ENCODE results near the gene LLGL1. TPM values are rescaled to one million over a fixed set of nuclear protein-coding genes. Genes with fewer than 3 reads are reported as not detected.
"Not testable (repeated sequence)": the region's sequence is repeated elsewhere in the genome, so short reads cannot be mapped to it uniquely, and the experiment has no call there.

The LLGL1 gene
- total RNA-seq, 2 donors from 2014 or later, result 14.6 to 16.2 TPM

DNA sequence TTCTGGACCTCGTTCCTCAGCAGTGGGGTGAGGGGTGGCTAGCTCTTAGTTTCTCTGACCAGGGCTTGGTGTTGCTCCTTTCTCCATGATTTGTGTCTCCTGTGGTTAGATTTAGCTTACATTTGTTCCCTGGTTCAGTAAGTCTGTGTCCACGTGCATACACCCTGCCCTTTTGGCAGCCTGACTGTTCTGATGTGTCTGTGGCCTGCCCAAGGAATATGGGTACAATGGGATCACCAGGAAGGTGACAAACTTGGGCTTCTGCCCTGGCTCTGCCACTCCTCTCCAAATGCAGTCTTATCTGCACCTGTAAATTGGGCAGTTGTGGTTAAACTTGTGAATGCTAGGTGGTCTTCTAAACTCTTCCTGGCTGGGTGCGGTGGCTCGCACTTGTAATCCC is 24.3 kb upstream of the LLGL1 start:
- H3K36me3 Mint-ChIP-seq (ENCODE audit: low read depth), result peaks cover 2% of the 10 kb centered on the region
- H3K9me3 ChIP-seq (ENCODE audit: control insufficient read depth, low read length, poor library complexity, severe bottlenecking), result no peaks in the 10 kb centered on the region
- H3K27ac Mint-ChIP-seq, result peak overlapping the region; percentile 89
- H3K27me3 Mint-ChIP-seq, result no peaks in the 10 kb centered on the region
- DNase-seq (no peak), ATAC-seq (no peak)
- H3K4me3 Mint-ChIP-seq, result no peak overlapping the region
- H3K4me1 Mint-ChIP-seq, result peaks cover 33% of the 10 kb centered on the region

- no peaks in the 10 kb centered on the region for H3K36me3 Mint-ChIP-seq (ENCODE audit: low read depth)
- H3K27me3 Mint-ChIP-seq, result no peaks in the 10 kb centered on the region
- H3K27ac Mint-ChIP-seq, result no peak overlapping the region
- H3K4me3 Mint-ChIP-seq, result no peak overlapping the region
- H3K9me3 ChIP-seq (ENCODE audit: control insufficient read depth, low read length, poor library complexity, severe bottlenecking), result no peaks in the 10 kb centered on the region
- DNase-seq (no peak), ATAC-seq (no peak)
- peaks cover 27% of the 10 kb centered on the region for H3K4me1 Mint-ChIP-seq
Measured at GRCh38 chr17:18203308-18203707, 22.1 kb upstream of the LLGL1 start.

DNA sequence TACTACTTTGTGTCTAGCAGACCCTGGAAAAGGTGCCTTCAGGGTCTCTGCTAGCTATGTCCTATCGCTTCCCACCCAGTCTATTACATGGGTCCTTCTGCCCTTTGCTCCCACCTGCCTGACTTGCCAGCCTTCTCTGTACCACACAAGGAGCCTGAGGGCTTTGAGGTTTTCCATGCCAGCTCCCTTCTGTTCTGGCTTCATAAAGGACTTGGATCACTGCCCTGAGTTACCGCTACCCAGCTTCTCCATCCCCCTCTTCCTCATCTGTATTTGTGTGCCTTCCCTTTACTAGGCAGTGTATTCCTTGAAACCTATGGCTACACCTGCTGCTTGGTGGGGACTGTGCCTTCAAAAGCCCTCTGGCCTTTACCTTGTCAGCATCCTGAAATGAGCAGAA is 19.6 kb upstream of the LLGL1 start:
- ATAC-seq (no peak), DNase-seq (no peak)
- H3K27me3 Mint-ChIP-seq, result no peaks in the 10 kb centered on the region
- peaks cover 18% of the 10 kb centered on the region for H3K4me1 Mint-ChIP-seq
- H3K9me3 ChIP-seq (ENCODE audit: control insufficient read depth, low read length, poor library complexity, severe bottlenecking), result no peaks in the 10 kb centered on the region
- no peak overlapping the region for H3K4me3 Mint-ChIP-seq
- H3K27ac Mint-ChIP-seq, result no peak overlapping the region
- peaks cover 6% of the 10 kb centered on the region for H3K36me3 Mint-ChIP-seq (ENCODE audit: low read depth)

GRCh38 chr17:18206962-18207361 is 18.5 kb upstream of the LLGL1 start:
- ATAC-seq (no peak), DNase-seq (no peak)
- H3K4me3 Mint-ChIP-seq, result no peak overlapping the region
- no peaks in the 10 kb centered on the region for H3K27me3 Mint-ChIP-seq
- H3K4me1 Mint-ChIP-seq, result peaks cover 10% of the 10 kb centered on the region
- H3K36me3 Mint-ChIP-seq (ENCODE audit: low read depth), result peaks cover 6% of the 10 kb centered on the region
- no peak overlapping the region for H3K27ac Mint-ChIP-seq
- H3K9me3 ChIP-seq (ENCODE audit: control insufficient read depth, low read length, poor library complexity, severe bottlenecking), result no peaks in the 10 kb centered on the region

- Mint-ChIP-seq H3K36me3 (ENCODE audit: low read depth) (peaks cover 6% of the 10 kb centered on the region), H3K4me1 (peaks cover 10% of the 10 kb centered on the region), H3K27me3 (no peaks in the 10 kb centered on the region), H3K27ac (no peak overlapping the region), H3K4me3 (no peak overlapping the region)
- ATAC-seq, result no peak
- no peaks in the 10 kb centered on the region for H3K9me3 ChIP-seq (ENCODE audit: control insufficient read depth, low read length, poor library complexity, severe bottlenecking)
- no peak for DNase-seq
Measured at GRCh38 chr17:18208092-18208491, 17.3 kb upstream of the LLGL1 start.

DNA sequence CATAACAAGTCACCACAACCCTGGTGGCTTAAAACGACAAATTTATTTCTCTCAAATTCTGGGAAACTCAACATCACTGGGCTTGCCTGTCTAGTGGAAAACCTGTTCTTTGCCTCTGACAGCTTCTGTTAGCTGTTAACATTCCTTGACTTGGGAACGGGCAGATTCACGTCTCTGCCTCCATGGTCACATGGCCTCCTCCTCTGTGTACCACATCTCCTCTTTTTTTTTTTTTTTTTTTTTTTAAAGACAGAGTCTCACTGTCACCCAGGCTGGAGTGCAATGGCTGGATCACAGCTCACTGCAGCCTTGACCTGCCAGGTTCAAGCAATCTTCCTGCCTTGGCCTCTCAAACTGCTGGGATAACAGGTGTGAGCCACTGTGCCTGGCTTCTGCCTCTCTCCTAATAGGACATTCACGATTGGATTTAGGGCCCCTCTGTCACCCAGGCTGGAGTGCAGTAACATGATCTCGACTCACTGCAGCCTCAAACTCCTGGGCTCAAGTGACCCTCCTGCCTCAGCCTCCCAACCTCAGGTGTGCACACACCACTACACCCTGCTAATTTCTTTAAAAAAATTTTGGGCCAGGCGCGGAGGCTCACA is 11.7 kb upstream of the LLGL1 start:
- H3K36me3 Mint-ChIP-seq (ENCODE audit: low read depth), result peaks cover 6% of the 10 kb centered on the region
- ATAC-seq (no peak), DNase-seq (no peak)
- no peaks in the 10 kb centered on the region for H3K27me3 Mint-ChIP-seq
- no peaks in the 10 kb centered on the region for H3K9me3 ChIP-seq (ENCODE audit: control insufficient read depth, low read length, poor library complexity, severe bottlenecking)
- H3K4me1 Mint-ChIP-seq, result peaks cover 8% of the 10 kb centered on the region
- no peak overlapping the region for H3K4me3 Mint-ChIP-seq
- no peak overlapping the region for H3K27ac Mint-ChIP-seq

DNA sequence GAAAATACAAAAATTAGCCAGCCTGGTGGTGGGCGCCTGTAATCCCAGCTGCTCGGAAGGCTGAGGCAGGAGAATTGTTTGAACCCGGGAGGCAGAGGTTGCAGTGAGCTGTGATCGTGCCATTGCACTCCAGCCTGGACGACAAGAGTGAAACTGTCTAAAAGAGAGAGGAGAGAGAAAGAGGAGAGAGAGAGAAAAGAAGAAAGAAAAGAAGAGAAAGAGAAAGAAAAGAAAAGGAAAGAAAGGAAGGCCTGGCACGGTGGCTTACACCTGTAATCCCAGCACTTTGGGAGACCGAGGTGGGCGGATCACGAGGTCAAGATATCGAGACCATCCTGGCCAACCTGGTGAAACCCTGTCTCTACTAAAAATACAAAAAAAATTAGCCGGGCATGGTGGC is 8.5 kb upstream of the LLGL1 start:
- not testable (repeated sequence) for H3K27me3 Mint-ChIP-seq; ATAC-seq; DNase-seq; H3K9me3 ChIP-seq (ENCODE audit: control insufficient read depth, low read length, poor library complexity, severe bottlenecking); H3K4me1 Mint-ChIP-seq; H3K36me3 Mint-ChIP-seq (ENCODE audit: low read depth)
- Mint-ChIP-seq H3K27ac (peak overlapping the region; percentile 37), H3K4me3 (peak overlapping the region; percentile 15)

DNA sequence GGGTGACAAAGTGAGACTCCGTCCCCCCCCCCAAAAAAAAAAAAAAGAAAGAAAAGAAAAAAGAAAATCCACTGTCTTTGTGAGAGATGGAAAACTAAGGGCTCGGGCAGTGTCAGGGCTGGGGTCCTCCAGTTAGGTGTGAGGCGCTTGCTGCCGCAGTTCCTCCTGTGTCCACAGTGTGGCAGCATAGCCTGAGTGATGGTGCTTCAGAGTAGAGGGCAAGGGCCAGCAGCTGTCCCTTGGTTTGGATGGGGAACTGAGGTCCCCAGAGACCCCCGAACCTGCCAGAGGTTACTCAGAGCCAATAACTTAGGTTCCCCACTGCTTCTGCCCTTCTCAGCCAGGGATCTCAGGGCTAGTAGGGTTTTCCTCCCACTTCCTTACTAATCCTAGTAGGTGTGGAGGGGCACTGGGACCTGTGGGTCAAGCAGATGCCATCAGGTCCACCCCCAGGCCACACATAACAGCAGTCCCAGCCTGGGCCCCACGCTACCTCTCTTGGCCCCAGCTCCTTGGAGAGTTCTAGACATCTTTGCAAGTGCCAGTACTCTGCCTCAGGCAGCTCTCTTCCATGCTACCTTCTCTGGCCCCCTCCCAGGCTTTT is 7.9 kb upstream of the LLGL1 start:
- ATAC-seq, result peak; percentile 89
- H3K4me3 Mint-ChIP-seq, result no peak overlapping the region
- no peaks in the 10 kb centered on the region for H3K27me3 Mint-ChIP-seq
- no peaks in the 10 kb centered on the region for H3K36me3 Mint-ChIP-seq (ENCODE audit: low read depth)
- DNase-seq, result peak; percentile 51 to 68 (median 56)
- H3K4me1 Mint-ChIP-seq, result peaks cover 6% of the 10 kb centered on the region
- no peaks in the 10 kb centered on the region for H3K9me3 ChIP-seq (ENCODE audit: control insufficient read depth, low read length, poor library complexity, severe bottlenecking)
- peak overlapping the region; percentile 37 for H3K27ac Mint-ChIP-seq

GRCh38 chr17:18218756-18219415 is 6.5 kb upstream of the LLGL1 start:
- no peak for DNase-seq
- H3K4me1 Mint-ChIP-seq, result peaks cover 6% of the 10 kb centered on the region
- no peaks in the 10 kb centered on the region for H3K9me3 ChIP-seq (ENCODE audit: control insufficient read depth, low read length, poor library complexity, severe bottlenecking)
- H3K36me3 Mint-ChIP-seq (ENCODE audit: low read depth), result no peaks in the 10 kb centered on the region
- peak overlapping the region; percentile 53 for H3K27ac Mint-ChIP-seq
- H3K27me3 Mint-ChIP-seq, result no peaks in the 10 kb centered on the region
- ATAC-seq, result no peak
- H3K4me3 Mint-ChIP-seq, result no peak overlapping the region

- H3K9me3 ChIP-seq (ENCODE audit: control insufficient read depth, low read length, poor library complexity, severe bottlenecking), result no peaks in the 10 kb centered on the region
- Mint-ChIP-seq H3K27ac (no peak overlapping the region), H3K36me3 (ENCODE audit: low read depth) (peaks cover 3% of the 10 kb centered on the region), H3K27me3 (no peaks in the 10 kb centered on the region), H3K4me1 (peaks cover 23% of the 10 kb centered on the region), H3K4me3 (no peak overlapping the region)
- DNase-seq (no peak), ATAC-seq (no peak)
Measured at GRCh38 chr17:18224053-18224386, 1.4 kb upstream of the LLGL1 start.

- H3K27me3 Mint-ChIP-seq, result no peaks in the 10 kb centered on the region
- H3K4me1 Mint-ChIP-seq, result peaks cover 23% of the 10 kb centered on the region
- no peaks in the 10 kb centered on the region for H3K9me3 ChIP-seq (ENCODE audit: control insufficient read depth, low read length, poor library complexity, severe bottlenecking)
- H3K4me3 Mint-ChIP-seq, result peak overlapping the region; percentile 100
- DNase-seq, result no peak
- H3K27ac Mint-ChIP-seq, result no peak overlapping the region
- H3K36me3 Mint-ChIP-seq (ENCODE audit: low read depth), result peaks cover 3% of the 10 kb centered on the region
- no peak for ATAC-seq
Measured at GRCh38 chr17:18224387-18225120, 881 bp upstream of the LLGL1 start.

DNA sequence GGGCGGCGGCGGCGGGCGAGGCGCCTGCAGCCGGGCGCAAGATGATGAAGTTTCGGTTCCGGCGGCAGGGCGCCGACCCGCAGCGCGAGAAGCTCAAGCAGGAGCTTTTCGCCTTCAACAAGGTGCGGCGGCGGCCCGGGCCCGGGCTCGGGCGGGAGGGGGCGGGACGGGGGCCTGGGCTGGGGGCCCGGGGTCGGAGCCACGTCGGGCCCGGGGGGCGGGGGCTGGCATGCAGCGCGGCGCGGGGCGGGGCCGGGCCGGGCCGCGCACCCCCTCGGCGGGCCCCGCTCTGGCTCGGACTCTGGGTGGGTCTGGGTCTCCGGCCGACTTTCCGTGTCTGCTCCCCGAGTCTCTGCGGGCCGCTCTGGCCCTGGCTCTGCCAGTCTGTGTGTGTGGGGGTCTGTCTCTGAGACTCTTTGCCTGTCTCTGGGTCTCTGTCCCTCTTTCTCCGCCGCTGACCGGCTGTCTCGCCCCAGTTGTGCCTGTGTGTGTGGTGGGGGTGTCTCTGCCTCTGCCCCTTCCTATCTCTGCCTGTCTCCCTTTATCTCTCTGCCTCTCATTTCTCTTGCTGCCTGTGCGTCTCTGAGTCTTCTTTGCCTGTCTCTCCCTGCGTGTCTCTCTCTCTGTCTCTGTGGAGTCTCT is 328 bp downstream of the LLGL1 start:
- no peaks in the 10 kb centered on the region for H3K9me3 ChIP-seq (ENCODE audit: control insufficient read depth, low read length, poor library complexity, severe bottlenecking)
- ATAC-seq (no peak), DNase-seq (no peak)
- Mint-ChIP-seq H3K27me3 (no peaks in the 10 kb centered on the region), H3K36me3 (ENCODE audit: low read depth) (peaks cover 3% of the 10 kb centered on the region), H3K27ac (peak overlapping the region; percentile 94), H3K4me3 (peak overlapping the region; percentile 100), H3K4me1 (peaks cover 25% of the 10 kb centered on the region)

DNA sequence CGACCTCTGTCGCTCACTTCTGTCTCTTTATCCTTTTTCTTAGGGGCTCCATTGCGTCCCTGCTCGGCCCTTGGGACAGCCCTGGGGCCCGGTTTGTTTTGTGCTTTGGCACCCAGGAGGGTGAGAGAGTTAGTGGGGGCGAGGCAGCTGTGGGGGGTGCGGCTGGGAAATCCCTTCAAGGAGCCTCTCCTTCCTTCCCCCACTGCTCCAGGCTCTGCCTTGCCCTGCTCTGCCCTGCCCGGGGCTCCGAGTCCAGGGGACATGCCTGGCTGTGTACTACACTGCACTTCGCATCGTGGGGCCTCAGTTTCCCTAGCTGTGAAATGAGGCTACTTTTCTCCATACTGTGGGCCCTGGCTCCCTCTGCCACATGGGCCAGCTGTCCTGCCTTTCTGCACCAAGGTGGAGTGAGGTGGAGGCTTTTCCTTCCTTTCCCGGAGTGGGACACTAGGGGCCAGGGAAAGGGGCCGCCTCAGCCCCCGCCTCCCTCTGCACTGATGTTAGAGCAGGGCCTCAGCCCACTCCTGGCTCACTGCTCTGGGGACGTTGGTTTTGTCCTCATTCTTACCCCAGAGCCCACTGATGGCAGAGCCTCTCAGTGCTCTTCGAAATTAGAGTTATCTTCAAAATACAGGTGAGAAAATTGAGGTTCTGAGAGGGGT is 980 bp downstream of the LLGL1 start:
- Mint-ChIP-seq H3K4me3 (peak overlapping the region; percentile 100), H3K4me1 (peaks cover 25% of the 10 kb centered on the region), H3K27me3 (no peaks in the 10 kb centered on the region), H3K27ac (peak overlapping the region; percentile 94), H3K36me3 (ENCODE audit: low read depth) (peaks cover 3% of the 10 kb centered on the region)
- no peaks in the 10 kb centered on the region for H3K9me3 ChIP-seq (ENCODE audit: control insufficient read depth, low read length, poor library complexity, severe bottlenecking)
- ATAC-seq, result no peak
- DNase-seq, result no peak
